ENCODE results near the gene LMOD1. TPM values are rescaled to one million over a fixed set of nuclear protein-coding genes. Genes with fewer than 3 reads are reported as not detected.

LMOD1 gene
- 0.11 TPM in 1 of 2 replicates, not detected in the other for total RNA-seq

GRCh38 chr1:201946224-201946908 lies at the start of gene LMOD1:
Gene LMOD1, minus strand, starts transcription at chr1:201946548. Its CDS starts 208 bp downstream, at chr1:201946340.

GRCh38 chr1:201982623-201983379 lies 36.5 kb upstream of the LMOD1 start, which contains the start of gene RNPEP:
Gene RNPEP, plus strand, starts transcription at chr1:201982648. Its CDS starts 19 bp downstream, at chr1:201982667.

GRCh38 chr1:201955009-201955728 lies 8.8 kb upstream of the LMOD1 start, which contains the start of gene TIMM17A:
Gene TIMM17A, plus strand, starts transcription at chr1:201955503. Its CDS starts 24 bp downstream, at chr1:201955527.

GRCh38 chr1:201888282-201889089 lies 57.9 kb downstream of the LMOD1 start, which contains the start of gene SHISA4:
Gene SHISA4, plus strand, starts transcription at chr1:201888898. Its CDS starts 97 bp downstream, at chr1:201888995.

Other genes starting within 250 kb of the LMOD1 start
- gene IPO9, start 117.4 kb downstream of the LMOD1 start, total RNA-seq: 15.4 and 16.8 TPM in 2 replicates
- gene SHISA4, start 57.6 kb downstream of the LMOD1 start, total RNA-seq: 5.2 and 8.0 TPM in 2 replicates
- gene TIMM17A, start 9.0 kb upstream of the LMOD1 start, total RNA-seq: 49.0 and 50.1 TPM in 2 replicates
- 26.0 and 33.6 TPM in 2 replicates for gene RNPEP, start 36.1 kb upstream of the LMOD1 start, total RNA-seq
- gene ELF3, start 64.0 kb upstream of the LMOD1 start, total RNA-seq: under 0.01 and 0.09 TPM in 2 replicates
- gene GPR37L1, start 176.4 kb upstream of the LMOD1 start, total RNA-seq: not detected in 2 replicates
- 22.3 and 23.8 TPM in 2 replicates for gene ARL8A, start 198.2 kb upstream of the LMOD1 start, total RNA-seq
- gene PTPN7, start 214.1 kb upstream of the LMOD1 start, total RNA-seq: not detected in 2 replicates
- gene LGR6, start 247.3 kb upstream of the LMOD1 start, total RNA-seq: not detected in 2 replicates

Measured in dermis lymphatic vessel endothelial cell (primary cell).